Measurements from ENCODE around the gene PAX1.

PAX1 gene

DNA sequence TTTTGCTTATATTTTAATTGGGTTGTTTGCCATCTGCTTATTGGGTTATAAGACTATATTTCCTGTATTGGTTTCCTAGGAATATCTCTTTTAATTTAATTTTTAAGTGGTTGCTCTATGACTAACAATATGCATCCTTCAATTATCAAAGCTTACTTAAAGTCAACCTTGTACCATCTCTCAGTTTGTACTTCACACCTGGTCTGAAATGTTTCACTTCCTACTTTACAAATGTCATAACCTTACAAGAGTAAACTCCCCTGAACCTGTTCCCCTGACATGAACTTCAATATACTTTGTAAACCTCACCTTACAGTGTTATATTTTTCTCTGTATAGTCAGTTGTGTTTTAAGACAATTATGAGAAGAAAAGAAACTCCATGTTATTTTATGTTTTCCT lies 35.8 kb downstream of the PAX1 start:
- DNase-seq, result no peak

DNA sequence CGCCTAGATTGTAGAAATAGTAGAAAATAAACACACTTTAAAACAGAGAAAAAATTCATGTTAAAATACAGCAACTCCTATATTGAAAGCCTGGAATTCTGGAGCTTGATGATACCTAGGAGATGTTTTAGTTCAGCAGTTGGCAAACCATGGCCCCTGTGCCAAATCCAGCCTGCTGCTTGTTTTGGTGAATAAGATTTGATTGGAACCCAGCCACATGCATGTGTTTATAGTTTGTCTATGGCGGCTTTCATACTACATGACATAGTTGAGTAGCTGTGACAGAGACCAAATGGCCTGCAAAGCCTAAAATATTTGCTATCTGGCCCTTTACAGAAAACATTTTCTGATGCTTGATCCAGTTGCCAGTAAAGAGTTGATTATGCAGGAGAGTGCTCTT lies 57.2 kb downstream of the PAX1 start:
- no peak for DNase-seq

DNA sequence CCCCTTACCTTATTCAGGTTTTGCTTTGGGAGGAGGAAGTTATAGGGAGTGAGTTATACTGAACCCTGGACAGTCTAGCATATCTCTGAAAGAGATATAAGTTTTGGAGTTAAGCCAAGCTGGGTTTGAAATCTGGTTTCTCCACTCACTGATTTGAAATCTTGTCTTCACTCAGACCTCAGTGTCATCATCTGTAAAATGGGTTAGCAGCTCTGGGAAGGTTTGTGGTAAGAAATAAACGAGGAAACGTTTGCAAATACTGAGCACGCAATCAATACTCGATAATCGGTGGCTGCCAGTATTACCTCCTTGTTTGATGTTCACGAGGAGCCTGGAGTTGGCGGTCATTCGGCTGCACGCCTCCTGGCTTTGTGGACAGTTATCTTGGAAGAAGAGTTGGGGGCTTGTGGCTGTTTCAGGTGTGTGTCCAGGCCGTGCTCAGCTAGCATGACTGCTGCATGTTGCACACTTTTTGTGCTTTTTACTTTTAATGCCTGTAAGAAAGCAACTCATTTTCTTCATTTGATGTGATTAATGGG lies 61.8 kb downstream of the PAX1 start:
- DNase-seq, result no peak

DNA sequence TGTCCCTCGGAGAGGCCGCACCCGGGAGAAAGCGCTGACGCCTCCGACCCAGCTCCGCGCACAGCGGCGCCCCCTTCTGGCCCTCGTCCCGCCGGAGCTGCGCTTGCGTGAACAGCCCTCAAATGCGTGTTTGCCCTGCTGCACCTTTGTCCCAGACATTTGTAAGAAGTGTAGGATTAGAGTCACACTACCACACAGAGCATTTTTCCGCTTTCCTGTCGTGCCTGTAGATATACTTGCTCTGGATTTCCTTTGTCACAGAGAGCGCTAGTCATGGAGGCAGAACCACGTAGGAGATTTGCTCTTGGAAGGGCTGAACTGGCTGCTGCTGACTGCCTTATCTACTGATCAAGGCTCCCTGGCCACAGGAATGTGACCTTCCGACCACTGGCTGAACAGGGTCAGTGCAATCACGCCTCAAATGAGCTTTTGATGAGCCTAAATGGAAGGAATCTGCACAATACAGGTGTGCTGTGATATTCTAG lies 62.3 kb downstream of the PAX1 start:
- no peak for DNase-seq
